Mucosa of rectum (tissue), 2 donors: Measurements from ENCODE around the gene MTFMT.
"Not testable (repeated sequence)": the region's sequence is repeated elsewhere in the genome, so short reads cannot be mapped to it uniquely, and the experiment has no call there.

Experiments
- H3K27ac ChIP-seq, 2 donors: one replicate each; pipeline ENCODE4 v1.7.0; 2013; ENCODE audit warnings: inconsistent platforms in 2 of 2, low read depth in 2 of 2, low read length in 2 of 2
- H3K27me3 ChIP-seq, 2 donors: one replicate each; pipeline ENCODE4 v1.7.0; 2013; ENCODE audit warnings: low read length in 2 of 2; ENCODE audit not compliant: control insufficient read depth in 2 of 2, insufficient read depth in 2 of 2
- H3K36me3 ChIP-seq, 2 donors: one replicate each; pipeline ENCODE4 v1.7.0; 2013; ENCODE audit warnings: low read length in 2 of 2; ENCODE audit not compliant: control insufficient read depth in 2 of 2, insufficient read depth in 2 of 2
- H3K4me1 ChIP-seq, 2 donors: one replicate each; pipeline ENCODE4 v1.7.0; 2013; ENCODE audit warnings: low read length in 2 of 2, mild to moderate bottlenecking in 1 of 2; ENCODE audit not compliant: control insufficient read depth in 2 of 2, insufficient read depth in 2 of 2
- H3K4me3 ChIP-seq, 2 donors: one replicate each; pipeline ENCODE4 v1.7.0; 2013; ENCODE audit warnings: low read length in 2 of 2
- H3K9ac ChIP-seq, 2 donors: one replicate each; pipeline ENCODE4 v1.7.0; 2013; ENCODE audit warnings: low read length in 2 of 2, low read depth in 1 of 2, mild to moderate bottlenecking in 1 of 2
- H3K9me3 ChIP-seq, 2 donors: one replicate each; pipeline ENCODE4 v1.7.0; 2013; ENCODE audit warnings: low read length in 2 of 2; ENCODE audit not compliant: control insufficient read depth in 2 of 2
- donor health status: healthy.
- donor health status: Normal muscosa, but diverticular disease.

The MTFMT gene

DNA sequence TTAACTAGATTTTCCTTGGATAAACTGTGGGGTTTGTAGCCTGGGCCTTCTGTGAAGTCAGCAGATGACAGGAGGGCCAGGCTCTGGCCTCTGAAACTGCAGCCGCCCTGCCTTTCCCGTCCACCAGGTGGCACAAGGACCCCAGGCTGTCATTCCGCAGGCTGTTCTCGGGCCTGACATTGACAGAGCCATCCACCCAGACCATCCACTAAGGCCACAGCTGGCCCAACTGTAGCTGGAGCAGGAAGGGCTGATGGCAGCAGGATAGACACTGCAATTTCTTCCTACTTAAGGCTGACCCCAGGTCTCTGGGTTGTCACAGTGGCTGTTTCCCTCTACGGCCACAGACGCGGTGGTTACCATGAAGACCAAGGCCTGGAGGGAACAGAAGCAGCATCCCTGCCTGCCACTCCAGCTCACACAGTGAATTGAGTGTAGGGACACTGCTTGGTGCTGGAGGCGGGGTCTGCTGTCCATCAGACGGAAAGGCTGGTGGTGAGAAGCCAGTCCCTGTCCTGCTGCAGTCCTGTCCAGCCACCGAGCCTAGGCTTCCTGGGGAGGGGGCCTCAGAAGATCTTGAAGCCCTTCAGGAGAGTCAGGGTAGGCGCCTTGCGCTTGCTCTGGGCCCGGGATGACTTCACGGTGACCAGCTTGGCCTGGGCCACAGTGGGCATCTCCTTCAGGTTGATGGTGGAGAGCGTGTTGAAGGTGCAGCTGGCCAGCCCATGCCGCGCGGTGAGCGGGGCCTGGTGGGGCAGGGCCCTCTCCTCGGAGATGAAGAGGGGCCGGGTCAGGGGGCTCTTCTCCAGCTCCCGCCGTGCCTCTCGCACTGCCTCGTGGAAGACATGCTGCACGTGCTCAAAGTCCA, 25.1 kb upstream of the MTFMT start:
- Histone ChIP-seq H3K9me3 (no peaks in the 10 kb centered on the region), H3K27me3 (no peaks in the 10 kb centered on the region), H3K27ac (peak overlapping the region; percentile 9 to 45), H3K9ac (peak overlapping the region in 1 of 2 donors; percentile 34), H3K36me3 (peaks cover 8 to 17% of the 10 kb centered on the region in 2 donors), H3K4me1 (peaks cover 17 to 18% of the 10 kb centered on the region in 2 donors), H3K4me3 (no peak overlapping the region)

DNA sequence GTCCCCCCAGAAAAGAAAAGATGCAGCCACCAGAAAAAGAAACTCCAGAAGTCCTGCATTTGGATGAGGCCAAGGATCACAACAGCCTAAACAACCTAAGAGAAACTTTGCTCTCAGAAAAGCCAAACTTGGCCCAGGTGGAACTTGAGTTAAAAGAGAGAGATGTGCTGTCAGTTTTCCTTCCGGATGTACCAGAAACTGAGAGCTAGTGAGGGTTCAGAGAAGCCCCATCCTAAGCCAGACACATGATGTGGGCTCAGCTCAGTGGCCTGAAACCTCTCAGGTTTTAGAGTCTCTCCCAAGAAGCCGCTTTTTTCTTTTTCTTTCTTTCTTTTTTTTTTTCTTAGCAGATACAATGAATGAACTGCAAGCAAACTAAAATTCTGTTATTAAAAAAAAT, 23.5 kb upstream of the MTFMT start:
- H3K4me1 ChIP-seq, result peaks cover 20 to 21% of the 10 kb centered on the region in 2 donors
- H3K9ac ChIP-seq, result no peak overlapping the region
- no peak overlapping the region for H3K4me3 ChIP-seq
- H3K27me3 ChIP-seq, result no peaks in the 10 kb centered on the region
- peaks cover 8 to 15% of the 10 kb centered on the region in 2 donors for H3K36me3 ChIP-seq
- no peaks in the 10 kb centered on the region for H3K9me3 ChIP-seq
- H3K27ac ChIP-seq, result no peak overlapping the region

DNA sequence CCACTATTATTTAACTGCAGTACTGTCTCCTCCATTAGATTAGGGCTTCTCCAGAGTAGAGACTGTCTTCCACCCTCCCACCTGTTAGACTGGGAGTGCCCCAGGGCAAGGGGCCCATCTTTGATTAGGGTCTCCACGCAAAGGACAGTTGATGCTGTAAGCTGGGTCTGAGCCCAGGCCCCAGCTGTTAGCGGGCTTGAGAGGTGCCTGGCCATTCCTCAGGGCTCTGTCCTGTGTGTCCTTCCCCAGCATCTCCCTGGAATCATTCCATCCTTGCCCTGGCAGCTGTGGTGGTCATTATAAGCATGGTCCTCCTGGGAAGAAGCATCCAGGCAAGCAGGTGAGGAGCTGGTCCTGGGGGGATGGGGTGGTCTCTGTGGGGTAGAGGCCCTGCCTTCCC, 21.8 kb upstream of the MTFMT start:
- peaks cover 12 to 13% of the 10 kb centered on the region in 2 donors for H3K36me3 ChIP-seq
- H3K4me3 ChIP-seq, result no peak overlapping the region
- H3K4me1 ChIP-seq, result peaks cover 12 to 21% of the 10 kb centered on the region in 2 donors
- H3K9me3 ChIP-seq, result no peaks in the 10 kb centered on the region
- H3K27me3 ChIP-seq, result no peaks in the 10 kb centered on the region
- H3K9ac ChIP-seq, result no peak overlapping the region
- H3K27ac ChIP-seq, result no peak overlapping the region

DNA sequence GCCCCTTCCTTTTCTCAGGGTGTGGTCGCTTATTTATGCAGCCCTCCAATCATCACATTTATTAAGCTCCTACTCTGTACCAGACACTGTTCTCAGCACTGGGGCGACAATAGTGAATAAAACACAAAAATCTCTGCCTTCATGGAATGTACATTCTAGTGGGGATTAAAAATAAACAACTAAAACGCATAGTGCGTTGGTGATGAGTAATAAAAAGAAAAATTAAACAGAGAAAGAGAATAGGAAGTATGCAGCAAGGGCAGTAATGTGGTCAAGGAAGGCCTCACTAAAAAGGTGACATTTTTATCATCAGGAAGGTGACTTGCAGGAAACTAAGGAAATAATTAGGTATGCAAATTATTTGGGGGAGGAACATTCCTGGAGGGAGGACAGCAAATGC, 20.8 kb upstream of the MTFMT start:
- no peak overlapping the region for H3K27ac ChIP-seq
- peaks cover 12 to 13% of the 10 kb centered on the region in 2 donors for H3K36me3 ChIP-seq
- no peaks in the 10 kb centered on the region for H3K27me3 ChIP-seq
- H3K4me3 ChIP-seq, result no peak overlapping the region
- peaks cover 15 to 19% of the 10 kb centered on the region in 2 donors for H3K4me1 ChIP-seq
- no peak overlapping the region for H3K9ac ChIP-seq
- no peaks in the 10 kb centered on the region for H3K9me3 ChIP-seq

DNA sequence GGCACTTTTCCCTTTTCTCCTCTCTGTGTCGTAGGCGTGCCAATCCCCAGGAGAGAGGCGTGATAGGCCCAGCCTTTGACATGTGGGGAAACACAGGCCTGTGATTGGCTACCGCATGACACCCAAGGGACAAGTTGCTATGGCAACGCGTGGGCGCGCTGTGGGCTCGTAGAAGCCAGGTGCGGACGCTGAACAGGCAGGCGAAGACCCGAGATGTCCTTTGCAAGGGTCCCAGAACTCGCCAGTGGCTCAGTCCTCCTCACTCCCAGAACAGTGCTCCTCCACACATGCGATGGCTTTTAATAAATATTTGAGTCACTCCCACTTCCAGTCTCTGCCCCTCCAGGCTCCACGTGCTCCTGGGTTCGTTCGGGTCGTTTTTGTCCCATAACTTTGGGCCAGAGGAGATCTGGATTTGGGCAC, 20.0 kb upstream of the MTFMT start:
- Histone ChIP-seq H3K9ac (peak overlapping the region in 1 of 2 donors; percentile 5), H3K36me3 (peaks cover 12 to 13% of the 10 kb centered on the region in 2 donors), H3K4me3 (peak overlapping the region; percentile 54 to 63)

DNA sequence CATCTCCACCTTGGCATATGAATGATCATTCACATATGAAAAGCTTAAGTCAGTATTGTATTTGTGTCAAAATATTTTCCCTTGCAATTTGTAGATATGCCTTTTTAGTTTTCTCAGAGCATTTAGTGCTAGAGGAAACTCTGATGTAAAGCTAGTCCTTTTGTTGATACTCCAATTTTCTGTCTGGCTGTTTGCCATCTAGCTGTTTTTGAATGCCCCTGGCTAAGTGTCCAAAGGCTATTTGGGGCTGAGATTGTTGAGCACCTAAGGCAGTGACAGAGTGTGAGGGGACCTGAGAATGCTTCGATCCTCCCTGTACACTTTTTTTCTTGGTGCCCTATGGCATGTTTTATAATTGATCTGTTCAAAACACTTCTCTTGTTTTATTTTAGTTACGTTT, 18.8 kb upstream of the MTFMT start:
- Histone ChIP-seq H3K9me3 (no peaks in the 10 kb centered on the region), H3K27ac (no peak overlapping the region)

More for the DNA sequence above, 20.0 kb upstream of the MTFMT start:
- Histone ChIP-seq H3K27ac (no peak overlapping the region), H3K9me3 (no peaks in the 10 kb centered on the region), H3K27me3 (no peaks in the 10 kb centered on the region), H3K4me1 (peaks cover 13 to 19% of the 10 kb centered on the region in 2 donors)

DNA sequence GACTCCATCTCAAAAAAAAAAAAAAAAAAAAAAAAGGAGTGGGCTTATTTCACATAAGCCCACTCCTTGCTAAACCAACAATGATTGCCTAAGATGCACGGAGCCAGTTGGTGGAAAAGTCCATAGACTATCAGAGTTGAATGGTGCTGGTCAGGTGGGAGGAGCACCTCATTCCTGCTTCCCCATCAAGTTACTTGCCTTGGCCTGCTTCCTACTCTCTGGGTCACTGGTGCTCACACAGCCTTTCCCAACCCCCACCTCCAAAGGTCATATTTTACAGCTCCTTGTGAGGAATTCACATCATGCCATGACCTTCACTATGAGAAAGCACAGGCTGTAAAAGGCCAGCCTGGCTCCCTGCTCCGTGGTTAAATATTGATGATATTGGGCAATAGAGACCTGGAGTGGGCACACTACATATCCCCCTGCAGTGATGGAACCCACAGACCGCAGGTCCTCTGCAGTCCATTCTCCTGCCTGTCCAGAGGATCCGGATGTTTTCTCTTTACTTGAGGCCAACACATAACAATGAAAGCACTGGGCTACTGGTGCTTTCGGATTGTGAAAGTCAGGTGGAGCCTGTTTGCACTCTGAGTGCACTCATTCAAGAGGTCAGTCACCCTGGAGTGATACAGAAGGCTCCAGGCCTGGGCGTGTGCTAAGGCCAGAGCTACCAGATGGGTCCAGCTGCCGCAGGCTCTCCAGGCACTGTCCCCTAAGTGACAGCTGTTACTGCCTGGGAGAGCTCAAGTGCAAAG, 15.5 kb upstream of the MTFMT start, which contains the start of gene SLC51B:
Gene SLC51B (plus strand): TSS at position 664 of the 758 bp plus-strand sequence. CDS start 4,618 bp downstream, outside the sequence.
- H3K27me3 ChIP-seq, result no peaks in the 10 kb centered on the region
- H3K9me3 ChIP-seq, result no peaks in the 10 kb centered on the region
- peaks cover 2 to 4% of the 10 kb centered on the region in 2 donors for H3K36me3 ChIP-seq
- peak within 1 kb of the TSS; percentile 2 to 69 for H3K9ac ChIP-seq
- H3K4me3 ChIP-seq, result peak within 1 kb of the TSS; percentile 53 to 63
- peaks cover 36 to 45% of the 10 kb centered on the region in 2 donors for H3K4me1 ChIP-seq
- peak within 1 kb of the TSS; percentile 89 to 90 for H3K27ac ChIP-seq

More for the DNA sequence above, 18.8 kb upstream of the MTFMT start:
- no peak overlapping the region for H3K4me3 ChIP-seq
- H3K9ac ChIP-seq, result no peak overlapping the region
- peaks cover 22 to 29% of the 10 kb centered on the region in 2 donors for H3K4me1 ChIP-seq
- H3K27me3 ChIP-seq, result no peaks in the 10 kb centered on the region
- peaks cover 9 to 12% of the 10 kb centered on the region in 2 donors for H3K36me3 ChIP-seq

DNA sequence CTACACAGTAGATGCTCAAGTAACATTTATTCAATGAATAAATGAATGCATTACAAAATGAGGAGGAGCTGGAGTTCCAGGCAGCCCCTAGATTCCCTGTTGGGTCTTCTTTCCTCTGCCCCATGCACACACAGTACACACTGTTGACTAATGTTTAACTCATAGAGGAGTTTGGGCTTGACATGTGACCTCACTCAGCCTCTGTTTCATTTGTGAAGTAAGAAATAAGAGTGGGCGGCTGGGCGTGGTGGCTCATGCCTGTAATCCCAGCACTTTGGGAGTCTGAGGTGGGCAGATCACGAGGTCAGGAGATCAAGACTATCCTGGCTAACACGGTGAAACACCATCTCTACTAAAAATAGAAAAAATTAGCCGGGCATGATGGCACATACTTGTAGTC, 14.8 kb upstream of the MTFMT start:
- not testable (repeated sequence) for H3K9me3 ChIP-seq, H3K27me3 ChIP-seq, H3K36me3 ChIP-seq, H3K4me3 ChIP-seq
- Histone ChIP-seq H3K27ac (peak overlapping the region; percentile 89 to 90), H3K4me1 (peaks cover 30 to 39% of the 10 kb centered on the region in 2 donors), H3K9ac (peak overlapping the region in 1 of 2 donors; percentile 20)

DNA sequence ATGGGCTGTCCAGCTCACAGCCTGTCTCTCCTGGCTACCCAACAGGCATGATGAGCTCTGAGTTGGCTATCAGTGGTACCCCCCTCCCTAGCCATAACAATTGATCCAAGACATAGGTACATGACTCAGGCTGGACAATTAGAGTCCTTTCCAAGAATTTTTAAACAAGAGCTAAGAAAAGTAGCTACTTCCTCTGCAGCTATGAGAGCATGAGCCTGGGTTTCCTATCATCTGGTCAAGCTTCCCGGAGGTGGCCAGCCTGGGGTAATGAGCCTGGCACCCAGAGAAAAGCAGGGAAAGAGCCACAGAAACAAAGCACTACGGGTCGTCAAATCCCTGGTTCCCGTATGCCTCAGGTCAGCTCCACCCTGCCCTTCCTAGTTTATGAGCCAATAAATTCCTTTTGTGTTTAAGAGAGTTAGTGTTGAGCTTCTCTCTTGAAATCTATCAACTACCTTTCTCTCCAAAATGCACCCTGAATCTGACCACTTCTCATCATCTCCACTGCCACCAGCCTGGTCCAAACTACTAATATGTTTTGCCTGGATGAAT, 13.4 kb upstream of the MTFMT start:
- peaks cover 2 to 4% of the 10 kb centered on the region in 2 donors for H3K36me3 ChIP-seq
- H3K4me1 ChIP-seq, result peaks cover 30 to 39% of the 10 kb centered on the region in 2 donors
- peak overlapping the region; percentile 89 to 90 for H3K27ac ChIP-seq
- H3K9me3 ChIP-seq, result no peaks in the 10 kb centered on the region
- H3K9ac ChIP-seq, result peak overlapping the region; percentile 44 to 54
- H3K27me3 ChIP-seq, result no peaks in the 10 kb centered on the region
- H3K4me3 ChIP-seq, result peak overlapping the region in 1 of 2 donors; percentile 42
